ENCODE data around the gene ACOD1. TPM values are rescaled to one million over a fixed set of nuclear protein-coding genes. Genes with fewer than 3 reads are reported as not detected.
A peak's percentile ranks its signal among the peaks of the same experiment; 100 is the strongest.

ACOD1 gene
- total RNA-seq, 1 experiment from 2014 or later, result not detected

- H3K4me3 ChIP-seq (ENCODE audit: low read depth, low read length), result no peak overlapping the region
- H3K36me3 ChIP-seq (ENCODE audit: control insufficient read depth, insufficient read depth, low read length), result no peaks in the 10 kb centered on the region
- intact Hi-C loops (cut with micrococcal nuclease; ENCODE audit: unreplicated experiment), result no loop called here
- no peak for DNase-seq
- H3K27me3 Mint-ChIP-seq (ENCODE audit: insufficient read depth, unreplicated experiment), result no peaks in the 10 kb centered on the region
- peaks cover 19% of the 10 kb centered on the region for H3K4me1 Mint-ChIP-seq (ENCODE audit: low read depth, unreplicated experiment)
- ChIA-PET POLR2A (no interaction called here), CTCF (no interaction called here)
- peaks cover 21% of the 10 kb centered on the region for H3K36me3 Mint-ChIP-seq (ENCODE audit: insufficient read depth, unreplicated experiment)
- peak overlapping the region; percentile 77 for H3K4me3 Mint-ChIP-seq (ENCODE audit: unreplicated experiment)
- no TSS peak for BruUV-seq (replicated peaks)
- no peaks in the 10 kb centered on the region for H3K9me3 ChIP-seq
- no peak overlapping the region for H3K27ac Mint-ChIP-seq (ENCODE audit: unreplicated experiment)
- no peaks in the 10 kb centered on the region for H3K27me3 ChIP-seq (replicated peaks; ENCODE audit: control insufficient read depth, insufficient read depth, low read length)
- no peak for TF ChIP-seq CTCF (IDR thresholded peaks at IDR 0.05; ENCODE audit: insufficient read depth in 1 of 2, low read depth in 1 of 2, low read length in 1 of 2, severe bottlenecking in 1 of 2, unreplicated experiment in 1 of 2)
- no peaks in the 10 kb centered on the region for H3K9me3 Mint-ChIP-seq (ENCODE audit: unreplicated experiment)
- H3K4me1 ChIP-seq, result peaks cover 10% of the 10 kb centered on the region
Measured at GRCh38 chr13:76993473-76993872, 45.2 kb downstream of the ACOD1 start.

- no peak for TF ChIP-seq CTCF (IDR thresholded peaks at IDR 0.05; ENCODE audit: insufficient read depth in 1 of 2, low read depth in 1 of 2, low read length in 1 of 2, severe bottlenecking in 1 of 2, unreplicated experiment in 1 of 2)
- Histone ChIP-seq H3K36me3 (ENCODE audit: control insufficient read depth, insufficient read depth, low read length) (no peaks in the 10 kb centered on the region), H3K9me3 (no peaks in the 10 kb centered on the region), H3K4me3 (ENCODE audit: low read depth, low read length) (no peak overlapping the region), H3K4me1 (peaks cover 10% of the 10 kb centered on the region), H3K27me3 (replicated peaks; ENCODE audit: control insufficient read depth, insufficient read depth, low read length) (no peaks in the 10 kb centered on the region)
- no TSS peak for BruUV-seq (replicated peaks)
- no peaks in the 10 kb centered on the region for H3K27me3 Mint-ChIP-seq (ENCODE audit: insufficient read depth, unreplicated experiment)
- DNase-seq, result no peak
- H3K36me3 Mint-ChIP-seq (ENCODE audit: insufficient read depth, unreplicated experiment), result peaks cover 29% of the 10 kb centered on the region
- CTCF ChIA-PET, result no interaction called here
- H3K27ac Mint-ChIP-seq (ENCODE audit: unreplicated experiment), result peak overlapping the region; percentile 17
- peaks cover 19% of the 10 kb centered on the region for H3K4me1 Mint-ChIP-seq (ENCODE audit: low read depth, unreplicated experiment)
- intact Hi-C loops (cut with micrococcal nuclease; ENCODE audit: unreplicated experiment), result no loop called here
- no peaks in the 10 kb centered on the region for H3K9me3 Mint-ChIP-seq (ENCODE audit: unreplicated experiment)
- POLR2A ChIA-PET, result no interaction called here
- peak overlapping the region; percentile 11 for H3K4me3 Mint-ChIP-seq (ENCODE audit: unreplicated experiment)
Measured at GRCh38 chr13:76994281-76994680, 46.0 kb downstream of the ACOD1 start.

- BruUV-seq (replicated peaks), result no TSS peak
- intact Hi-C loops (cut with micrococcal nuclease; ENCODE audit: unreplicated experiment), result no loop called here
- H3K9me3 Mint-ChIP-seq (ENCODE audit: unreplicated experiment), result no peaks in the 10 kb centered on the region
- H3K4me1 ChIP-seq, result no peaks in the 10 kb centered on the region
- ChIA-PET POLR2A (no interaction called here), CTCF (no interaction called here)
- no peaks in the 10 kb centered on the region for H3K9me3 ChIP-seq
- H3K4me1 Mint-ChIP-seq (ENCODE audit: low read depth, unreplicated experiment), result no peaks in the 10 kb centered on the region
- DNase-seq, result no peak
- H3K36me3 ChIP-seq (ENCODE audit: control insufficient read depth, insufficient read depth, low read length), result no peaks in the 10 kb centered on the region; the same call in none of the 2 replicates
- H3K27me3 ChIP-seq (replicated peaks; ENCODE audit: control insufficient read depth, insufficient read depth, low read length), result no peaks in the 10 kb centered on the region
- H3K4me3 Mint-ChIP-seq (ENCODE audit: unreplicated experiment), result no peak overlapping the region
- no peaks in the 10 kb centered on the region for H3K27me3 Mint-ChIP-seq (ENCODE audit: insufficient read depth, unreplicated experiment)
- H3K36me3 Mint-ChIP-seq (ENCODE audit: insufficient read depth, unreplicated experiment), result peaks cover 58% of the 10 kb centered on the region
- H3K27ac Mint-ChIP-seq (ENCODE audit: unreplicated experiment), result no peak overlapping the region
- TF ChIP-seq CTCF (IDR thresholded peaks at IDR 0.05; ENCODE audit: insufficient read depth in 1 of 2, low read depth in 1 of 2, low read length in 1 of 2, severe bottlenecking in 1 of 2, unreplicated experiment in 1 of 2), result no peak
- H3K4me3 ChIP-seq (ENCODE audit: low read depth, low read length), result no peak overlapping the region
Measured at GRCh38 chr13:77000475-77000874, 52.2 kb downstream of the ACOD1 start.

Data from Caco-2 (cell line).